GM19193 (cell line): ENCODE measurements around the gene GSN.

ENCODE experiments used
- POLR2A ChIP-seq: IDR thresholded peaks from 4 replicates; pipeline ENCODE4 v1.6.1; 2011; ENCODE audit not compliant: insufficient read depth, insufficient read length; ENCODE audit errors: extremely low read depth

GSN gene

GRCh38 chr9:121288673-121289025 lies 20.7 kb downstream of the GSN start:
- TF ChIP-seq POLR2A: no peak

DNA sequence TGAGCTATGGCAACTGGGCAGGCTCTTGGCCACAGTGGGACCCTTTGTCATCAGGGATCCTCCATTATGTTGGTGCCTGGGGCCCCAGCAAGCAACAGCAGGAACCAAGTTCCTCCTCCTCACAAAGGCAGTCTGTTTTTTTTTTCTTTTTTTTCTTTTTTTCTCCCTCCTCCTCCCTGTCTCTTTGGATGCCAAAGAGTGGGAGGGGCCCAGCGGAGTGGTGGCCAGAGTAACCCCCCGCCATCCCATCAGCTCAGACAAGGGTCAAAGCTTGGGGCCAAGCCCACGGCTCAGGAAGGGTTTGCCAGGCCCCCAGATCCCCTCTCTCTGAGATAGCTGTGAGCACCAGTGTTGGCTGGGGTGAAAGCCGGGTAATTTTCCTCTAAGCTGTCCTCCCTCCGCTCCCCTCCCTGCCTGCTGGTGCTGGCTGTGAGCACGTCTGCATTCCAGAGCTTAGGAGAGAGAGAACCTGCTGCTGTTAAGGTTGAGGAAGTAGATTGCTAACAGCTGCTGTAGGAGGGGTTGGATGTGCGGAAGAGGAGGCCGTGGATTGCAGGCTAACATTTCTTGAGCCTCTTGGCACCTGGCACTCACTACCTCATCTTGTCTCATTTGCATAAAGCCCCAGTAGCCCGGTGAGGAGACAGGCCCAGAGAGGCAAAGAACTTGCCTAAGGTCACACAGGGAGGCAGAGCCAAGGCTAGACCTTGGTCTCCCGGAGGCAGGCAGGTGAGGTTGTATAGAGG lies 21.2 kb downstream of the GSN start:
- no peak for TF ChIP-seq POLR2A

GRCh38 chr9:121289772-121290370 lies 21.9 kb downstream of the GSN start:
- no peak for TF ChIP-seq POLR2A

DNA sequence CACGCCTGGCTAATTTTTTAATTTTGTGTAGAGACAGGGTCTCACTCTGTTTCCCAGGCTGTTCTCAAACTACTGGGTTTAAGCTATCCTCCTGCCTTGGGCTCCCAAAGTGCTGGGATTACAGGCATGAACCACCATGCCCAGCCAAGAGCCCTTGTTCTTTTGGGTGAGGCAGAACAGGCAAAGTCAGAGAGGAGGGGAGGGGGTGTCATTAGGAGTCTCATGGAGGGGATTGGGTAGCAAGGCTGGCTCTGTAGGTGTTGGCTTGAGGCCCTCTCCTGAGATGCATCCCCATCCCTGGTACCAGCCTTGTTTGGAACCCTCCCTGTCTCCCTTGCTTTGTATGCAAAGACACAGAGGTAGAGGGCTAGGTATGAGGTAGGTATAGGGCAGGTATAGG lies 24.1 kb downstream of the GSN start:
- no peak for TF ChIP-seq POLR2A

GRCh38 chr9:121292801-121293241 lies 24.9 kb downstream of the GSN start:
- TF ChIP-seq POLR2A: no peak

DNA sequence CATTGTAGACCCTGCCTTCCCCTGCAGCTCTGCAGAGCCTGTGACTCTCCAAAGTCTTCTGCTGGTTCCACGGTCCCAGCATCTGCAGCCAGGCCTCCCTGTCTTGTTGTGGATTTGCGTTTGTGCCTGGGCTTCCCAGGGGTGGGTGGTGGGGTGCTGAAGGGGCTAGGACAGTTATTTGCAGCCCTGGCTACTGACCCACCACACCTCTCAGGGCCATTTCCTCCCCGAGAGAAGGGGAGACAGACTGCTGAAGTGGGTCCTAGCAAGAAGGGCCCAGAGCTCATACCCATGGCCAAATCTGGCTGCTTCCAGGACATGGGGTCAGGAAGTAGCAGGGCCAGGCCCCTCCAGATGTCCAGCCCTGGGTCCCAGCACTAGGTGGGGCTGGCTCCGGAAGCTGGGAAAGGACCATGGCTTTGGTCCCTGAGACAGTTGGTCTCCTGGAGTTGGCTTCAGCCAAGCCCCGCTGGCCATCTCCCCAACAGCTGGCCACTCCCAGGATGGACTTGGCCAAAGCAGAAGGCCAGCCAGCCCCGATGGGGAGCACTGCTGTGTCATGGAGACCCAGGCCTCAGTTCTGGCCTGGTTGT lies 26.3 kb downstream of the GSN start:
- no peak for TF ChIP-seq POLR2A

GRCh38 chr9:121294866-121295661 lies 27.1 kb downstream of the GSN start:
- no peak for TF ChIP-seq POLR2A

GRCh38 chr9:121295662-121296191 lies 27.8 kb downstream of the GSN start:
- no peak for TF ChIP-seq POLR2A

DNA sequence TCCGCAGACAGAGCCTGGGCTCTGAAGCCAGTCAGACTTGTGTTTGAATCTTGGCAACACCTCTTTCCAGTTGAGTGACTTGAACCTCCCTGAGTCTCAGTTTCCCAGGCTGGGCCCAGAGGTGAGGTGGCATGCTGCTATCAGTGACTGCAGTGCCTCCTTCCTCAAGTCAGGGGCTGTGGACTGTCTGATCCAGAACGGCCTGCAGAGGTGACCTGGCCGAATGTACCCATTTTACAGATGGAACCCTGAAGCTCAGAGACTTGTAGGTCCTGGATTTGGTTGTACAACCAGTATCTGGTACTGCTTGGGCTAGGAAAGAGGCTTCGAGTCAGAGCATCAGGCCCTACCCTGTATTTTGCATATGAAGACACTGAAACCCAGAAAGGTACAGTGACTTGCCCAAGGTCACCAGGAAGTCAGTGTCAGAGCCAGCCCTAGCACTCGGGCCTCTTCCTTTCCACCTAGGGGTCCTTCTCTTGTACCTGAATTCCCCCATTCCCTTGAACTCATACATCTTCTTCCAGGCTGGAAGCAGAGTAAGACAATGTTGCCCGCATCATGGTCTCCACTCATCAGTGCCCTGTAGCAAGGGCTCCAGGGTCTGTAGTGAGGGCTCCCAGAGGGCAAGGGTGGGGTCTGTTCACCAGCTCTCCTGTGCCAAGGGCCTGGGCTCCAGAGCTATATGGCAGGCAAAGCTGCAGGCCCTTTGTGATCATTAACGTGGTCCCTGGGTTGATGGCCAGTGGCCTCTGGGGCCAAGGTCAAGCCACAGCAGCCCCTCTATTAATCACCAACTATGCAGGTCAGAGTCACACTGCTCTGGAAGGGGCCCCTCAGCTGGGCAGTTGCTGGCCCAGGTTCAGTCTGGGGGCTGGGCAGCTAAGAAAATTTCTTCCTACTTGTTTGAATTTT lies 28.5 kb downstream of the GSN start:
- TF ChIP-seq POLR2A: no peak

GRCh38 chr9:121297389-121297788 lies 29.4 kb downstream of the GSN start:
- TF ChIP-seq POLR2A: no peak

- TF ChIP-seq POLR2A: no peak
These were observed 30.1 kb downstream of the GSN start for GRCh38 chr9:121298016-121298538.

- TF ChIP-seq POLR2A: no peak
These were observed 30.9 kb downstream of the GSN start for GRCh38 chr9:121298689-121299466.
